Endodermal cell (in vitro differentiated cells): ENCODE results near the gene NPPC. TPM values are rescaled to one million over a fixed set of nuclear protein-coding genes. Genes with fewer than 3 reads are reported as not detected.
A peak's percentile ranks its signal among the peaks of the same experiment; 100 is the strongest.

Experiments used
- DNase-seq: peaks from one replicate; pipeline ENCODE4 v3.0.0-alpha.2; 2017
- H3K27ac ChIP-seq: 2 replicates; pipeline ENCODE4 v1.5.1; 2013; ENCODE audit warnings: mild to moderate bottlenecking, low read depth, low read length, moderate library complexity
- H3K27me3 ChIP-seq: 2 replicates; pipeline ENCODE4 v1.6.1; 2013; ENCODE audit warnings: mild to moderate bottlenecking, low read length, moderate library complexity; ENCODE audit not compliant: insufficient read depth, control insufficient read depth, poor library complexity, severe bottlenecking
- H3K36me3 ChIP-seq: 2 replicates; pipeline ENCODE4 v1.7.0; 2013; ENCODE audit warnings: mild to moderate bottlenecking, low read length, moderate library complexity; ENCODE audit not compliant: control insufficient read depth, insufficient read depth
- H3K4me1 ChIP-seq: one replicate; pipeline ENCODE4 v1.7.0; 2013; ENCODE audit warnings: low read length; ENCODE audit not compliant: control insufficient read depth, insufficient read depth
- H3K4me3 ChIP-seq: 2 replicates; pipeline ENCODE4 v1.5.1; 2013; ENCODE audit warnings: mild to moderate bottlenecking, low read length, moderate library complexity
- H3K9ac ChIP-seq: 2 replicates; pipeline ENCODE4 v1.6.1; 2013; ENCODE audit warnings: mild to moderate bottlenecking, low read length, moderate library complexity; ENCODE audit not compliant: poor library complexity, severe bottlenecking; ENCODE audit errors: extremely low read depth
- H3K9me3 ChIP-seq: 2 replicates; pipeline ENCODE4 v1.6.1; 2013; ENCODE audit warnings: mild to moderate bottlenecking, low read length, moderate library complexity; ENCODE audit not compliant: control insufficient read depth
- H3K27ac Mint-ChIP-seq: 2 replicates; pipeline ENCODE4 v1.8.0; 2020; ENCODE audit warnings: mixed read lengths
- H3K27me3 Mint-ChIP-seq: 2 replicates; pipeline ENCODE4 v1.8.0; 2021; ENCODE audit warnings: mild to moderate bottlenecking, mixed read lengths; ENCODE audit not compliant: insufficient read depth
- H3K36me3 Mint-ChIP-seq: 2 replicates; pipeline ENCODE4 v1.8.0; 2020; ENCODE audit warnings: low read depth, mixed read lengths
- H3K4me1 Mint-ChIP-seq: 2 replicates; pipeline ENCODE4 v1.8.0; 2020; ENCODE audit warnings: mixed read lengths
- H3K4me3 Mint-ChIP-seq: 2 replicates; pipeline ENCODE4 v1.8.0; 2020; ENCODE audit warnings: mild to moderate bottlenecking, moderate library complexity, mixed read lengths
- H3K9me3 Mint-ChIP-seq: 2 replicates; pipeline ENCODE4 v1.8.0; 2020; ENCODE audit warnings: mild to moderate bottlenecking, mixed read lengths
- CTCF ChIP-seq: fragments of 200-600 bp; sonication (generic); conservative IDR thresholded peaks from 2 replicates; pipeline ENCODE4 v1.5.0; 2021; ENCODE audit warnings: antibody characterized with exemption, mild to moderate bottlenecking
- WGBS, 2 experiments: methylation state at CpG; one replicate each; pipeline versions ENCODE4 v1.1.5 to v1.1.7; 2013; ENCODE audit warnings: missing lambda C conversion rate in 2 of 2, mixed read lengths in 1 of 2; ENCODE audit not compliant: insufficient coverage in 1 of 2, insufficient read length in 1 of 2; 5-methylcytosine and 5-hydroxymethylcytosine counted together
- total RNA-seq, 2 donors: library from RNA; stranded (reverse); fragmentation: NEBNext Ultra II Directional in 1 of 2; extraction: Animal tissue kit (Norgen Biotek cat#: 25700) in 1 of 2; gene quantifications; 2 replicates in 1 of 2; 3 replicates in 1 of 2; pipeline ENCODE4 v1.2.1, GENCODE V29; 2021

Gene NPPC
- total RNA-seq, 2 donors from 2014 or later: 0.84 TPM; not detected in 1

- H3K4me1 Mint-ChIP-seq: peaks cover 1% of the 10 kb centered on the region
- Histone ChIP-seq H3K9ac (no peak overlapping the region), H3K36me3 (no peaks in the 10 kb centered on the region), H3K27ac (no peak overlapping the region), H3K4me3 (no peak overlapping the region), H3K9me3 (no peaks in the 10 kb centered on the region), H3K4me1 (no peaks in the 10 kb centered on the region), H3K27me3 (no peaks in the 10 kb centered on the region)
- H3K4me3 Mint-ChIP-seq: no peak overlapping the region
- no peaks in the 10 kb centered on the region for H3K36me3 Mint-ChIP-seq
- no peak for TF ChIP-seq CTCF
- peaks cover 8% of the 10 kb centered on the region for H3K27me3 Mint-ChIP-seq
- 91 to 100% methylated on average over 2 to 4 of the region's 4 CpGs for WGBS, 2 experiments
- peak overlapping the region; percentile 17 for H3K27ac Mint-ChIP-seq
- no peaks in the 10 kb centered on the region for H3K9me3 Mint-ChIP-seq
- DNase-seq: peak; percentile 45
Observed at GRCh38 chr2:231905026-231905425, 21.2 kb downstream of the NPPC start.

GRCh38 chr2:231904161-231904611, 22.0 kb downstream of the NPPC start:
- Histone ChIP-seq H3K27me3 (no peaks in the 10 kb centered on the region), H3K9me3 (no peaks in the 10 kb centered on the region), H3K27ac (no peak overlapping the region), H3K9ac (no peak overlapping the region), H3K4me3 (no peak overlapping the region), H3K4me1 (no peaks in the 10 kb centered on the region), H3K36me3 (no peaks in the 10 kb centered on the region)
- peaks cover 1% of the 10 kb centered on the region for H3K4me1 Mint-ChIP-seq
- peak; percentile 32 for TF ChIP-seq CTCF
- H3K4me3 Mint-ChIP-seq: no peak overlapping the region
- WGBS, 2 experiments: 92% methylated on average over 12 of the region's 12 CpGs; no CpG with 5 or more reads in 1 of the 2 experiments
- no peaks in the 10 kb centered on the region for H3K36me3 Mint-ChIP-seq
- H3K27me3 Mint-ChIP-seq: peaks cover 10% of the 10 kb centered on the region
- peak; percentile 42 for DNase-seq
- H3K9me3 Mint-ChIP-seq: no peaks in the 10 kb centered on the region
- no peak overlapping the region for H3K27ac Mint-ChIP-seq

GRCh38 chr2:231902598-231902997, 23.6 kb downstream of the NPPC start:
- no peak for DNase-seq
- Mint-ChIP-seq H3K36me3 (no peaks in the 10 kb centered on the region), H3K4me3 (no peak overlapping the region), H3K27ac (no peak overlapping the region), H3K9me3 (no peaks in the 10 kb centered on the region), H3K4me1 (peaks cover 1% of the 10 kb centered on the region), H3K27me3 (peaks cover 10% of the 10 kb centered on the region)
- WGBS, 2 experiments: 87 to 98% methylated on average over 4 to 5 of the region's 5 CpGs
- H3K27me3 ChIP-seq: no peaks in the 10 kb centered on the region
- no peaks in the 10 kb centered on the region for H3K9me3 ChIP-seq
- H3K27ac ChIP-seq: no peak overlapping the region
- H3K36me3 ChIP-seq: no peaks in the 10 kb centered on the region
- TF ChIP-seq CTCF: no peak
- H3K9ac ChIP-seq: no peak overlapping the region
- H3K4me1 ChIP-seq: no peaks in the 10 kb centered on the region
- no peak overlapping the region for H3K4me3 ChIP-seq
